ENCODE results near the gene PHF2.

- TF ChIP-seq CTCF (IDR thresholded peaks at IDR 0.05), result no peak
- TF ChIP-seq ZFX (IDR thresholded peaks at IDR 0.05; ENCODE audit: borderline replicate concordance), result no peak
These were observed 40.9 kb downstream of the PHF2 start for GRCh38 chr9:93617273-93617672.
